CD4-positive, alpha-beta T cell treated with Interleukin-1 beta for 1 hour (primary cell): Measurements from ENCODE around the gene PHACTR3.

Experiments
- DNase-seq, 2 donors: peaks; one replicate each; pipeline ENCODE4 v3.0.0-alpha.2; 2020 to 2022

The PHACTR3 gene

DNA sequence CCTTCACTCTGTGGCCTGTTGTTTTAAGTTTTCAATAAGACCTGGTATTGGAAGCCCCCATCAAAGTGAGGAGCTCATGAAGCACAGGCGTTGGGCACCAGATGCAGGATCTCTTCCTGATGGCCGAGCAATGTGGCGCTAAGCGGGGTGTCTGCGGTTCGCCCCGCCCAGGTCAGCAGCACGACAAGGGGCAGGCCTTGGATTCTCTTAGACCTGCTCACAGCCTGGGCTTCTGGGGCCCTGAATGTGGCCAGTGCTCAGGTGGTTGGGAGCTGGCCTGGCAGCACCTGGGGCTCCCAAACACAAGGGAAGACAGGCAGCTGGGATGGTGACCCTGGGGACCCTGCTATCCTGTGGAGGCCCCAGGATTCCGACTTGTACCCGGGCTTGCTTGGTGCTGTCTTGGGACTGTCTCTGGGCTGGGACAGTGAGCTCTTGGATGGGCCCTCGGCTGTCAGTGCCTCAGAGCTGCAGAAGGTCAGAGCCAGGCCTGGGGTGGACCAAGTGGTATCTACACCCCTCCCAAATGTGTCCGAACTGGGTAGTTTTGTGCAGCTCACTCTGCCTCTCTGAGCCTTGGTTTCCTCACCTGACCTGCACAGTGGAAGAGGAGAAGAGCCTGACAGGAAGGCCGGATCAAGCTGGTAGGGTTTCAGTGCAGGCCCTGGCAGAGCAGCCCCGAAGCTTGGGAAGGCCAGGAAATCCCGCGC, 69.1 kb downstream of the PHACTR3 start:
- DNase-seq, result no peak

DNA sequence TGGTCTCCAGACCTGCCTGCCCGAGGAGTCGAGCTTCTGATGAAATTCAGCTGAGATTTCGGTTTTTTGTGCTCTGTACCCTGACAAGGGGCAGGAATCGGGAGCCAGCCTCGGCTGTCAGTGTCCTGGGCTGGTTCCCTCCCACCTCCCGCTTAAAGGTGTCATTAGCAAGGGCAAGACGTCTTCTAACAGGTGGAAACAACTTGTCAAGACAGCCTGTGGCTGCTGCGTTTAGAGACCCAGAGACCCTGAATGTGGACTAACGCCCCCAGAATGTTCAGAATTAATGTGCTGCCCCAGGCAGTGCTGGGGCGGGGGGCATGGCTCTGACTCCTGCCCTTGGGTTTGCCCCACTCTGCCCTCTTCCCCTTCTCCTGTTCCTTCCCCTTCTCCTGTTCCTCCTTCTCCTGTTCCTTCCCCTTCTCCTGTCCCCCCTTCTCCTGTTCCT, 69.7 kb downstream of the PHACTR3 start:
- no peak for DNase-seq

DNA sequence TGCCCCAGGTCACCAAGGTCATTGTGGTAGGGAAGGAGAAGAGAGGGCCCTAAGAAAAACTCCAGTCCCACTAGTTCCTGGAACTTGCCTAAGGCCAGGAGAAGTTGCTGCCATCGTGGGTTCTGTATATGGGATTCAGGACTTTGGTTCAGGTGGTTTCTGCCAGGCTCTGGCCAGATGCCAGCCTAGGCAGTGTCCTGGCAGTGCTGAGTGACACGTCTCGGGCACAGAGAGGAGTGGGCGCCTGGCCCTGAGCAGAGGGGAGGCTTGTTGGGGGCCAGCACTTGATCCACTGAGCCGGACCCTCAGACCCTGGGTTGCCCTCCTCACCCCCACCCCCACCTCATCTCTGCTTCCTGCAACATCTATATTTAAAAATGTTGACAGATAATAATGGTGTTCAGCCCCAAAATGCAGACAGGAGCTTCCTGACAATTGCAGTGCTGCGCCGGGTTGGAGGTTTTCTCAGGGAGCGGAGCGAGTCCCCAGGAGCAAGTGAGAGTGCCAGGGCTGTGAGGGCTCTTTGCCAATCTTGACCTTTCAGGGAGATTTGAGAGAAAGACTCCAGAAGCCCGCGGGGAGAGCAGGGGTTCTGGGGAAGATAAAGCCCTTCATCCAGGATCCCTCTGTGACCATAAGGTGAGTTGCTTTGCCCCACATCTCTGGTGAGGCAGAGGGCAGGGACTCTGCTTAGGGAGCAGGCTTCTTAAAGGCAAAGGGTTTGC, 71.9 kb downstream of the PHACTR3 start:
- no peak for DNase-seq

DNA sequence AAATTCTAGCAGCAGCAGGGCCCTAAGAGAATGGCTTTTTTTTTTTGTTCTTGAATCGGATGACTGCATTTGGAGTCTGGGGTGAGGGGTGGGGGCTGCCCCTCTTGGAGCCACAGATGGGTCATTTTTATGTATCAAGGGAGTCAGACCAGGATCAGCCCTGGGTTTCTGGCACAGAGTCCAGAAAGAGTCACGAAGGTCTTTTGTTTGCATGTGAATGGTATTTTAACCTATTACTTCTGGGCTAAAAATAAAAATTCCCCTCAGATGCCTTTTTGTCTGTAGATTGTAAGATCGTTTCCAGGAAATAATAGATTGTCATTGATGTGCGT, 72.5 kb downstream of the PHACTR3 start:
- DNase-seq, result no peak

DNA sequence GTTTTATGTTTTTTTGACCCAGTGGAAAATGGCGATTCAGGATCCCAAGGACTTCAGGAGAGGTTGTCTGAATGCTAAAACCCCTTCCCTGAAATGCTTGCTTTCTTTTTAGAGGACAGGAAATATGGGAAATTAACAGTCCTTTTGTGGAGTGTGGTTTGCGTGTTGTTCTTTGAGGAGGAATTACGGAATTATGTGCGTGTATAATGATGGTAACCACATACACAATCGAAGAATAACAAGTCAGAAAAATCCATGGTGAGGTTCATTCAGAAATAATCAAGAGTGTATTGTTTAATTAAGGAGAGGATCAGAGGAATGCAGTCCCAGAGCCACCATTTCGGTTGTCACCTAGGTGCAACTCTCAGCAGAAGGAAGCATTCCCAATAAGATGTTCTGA, 73.2 kb downstream of the PHACTR3 start:
- no peak for DNase-seq

DNA sequence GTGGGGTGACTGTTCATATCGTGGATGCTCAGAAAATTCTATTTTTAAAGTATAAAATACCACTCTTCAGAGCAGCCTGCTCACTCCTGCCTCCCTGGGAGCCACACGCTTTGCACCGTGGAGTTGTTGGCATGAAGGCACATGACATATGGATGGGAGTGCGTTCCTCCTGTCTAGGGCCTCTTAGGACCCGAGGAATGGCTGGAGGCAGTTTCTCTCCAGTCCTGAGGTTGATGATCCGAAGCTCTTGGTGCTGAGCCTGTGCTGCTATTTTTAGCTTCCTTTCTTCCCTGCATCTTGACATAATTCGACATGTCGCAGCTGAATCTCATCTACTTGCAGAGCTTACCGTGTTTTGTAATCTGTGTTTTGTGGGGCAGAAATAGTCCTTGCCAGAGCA, 73.9 kb downstream of the PHACTR3 start:
- DNase-seq, result no peak

DNA sequence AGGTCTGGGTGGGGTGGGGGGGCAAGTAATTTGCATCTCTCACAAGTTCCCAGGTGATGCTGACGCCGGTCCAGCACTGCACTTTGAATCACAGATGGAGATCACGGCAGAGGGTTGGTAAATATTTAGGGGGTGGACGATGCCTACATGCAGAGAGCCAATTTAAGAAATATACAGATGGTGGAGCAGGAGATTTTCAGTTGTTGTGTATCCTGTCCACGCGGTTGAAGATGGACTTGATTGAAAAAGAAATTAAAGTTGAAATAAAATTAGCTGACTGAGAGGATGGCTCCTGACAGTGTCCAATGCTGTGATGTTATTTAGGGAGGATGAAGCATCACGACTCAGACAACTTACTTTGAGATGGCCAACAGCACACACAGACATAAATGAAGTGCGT, 74.6 kb downstream of the PHACTR3 start:
- DNase-seq, result no peak

DNA sequence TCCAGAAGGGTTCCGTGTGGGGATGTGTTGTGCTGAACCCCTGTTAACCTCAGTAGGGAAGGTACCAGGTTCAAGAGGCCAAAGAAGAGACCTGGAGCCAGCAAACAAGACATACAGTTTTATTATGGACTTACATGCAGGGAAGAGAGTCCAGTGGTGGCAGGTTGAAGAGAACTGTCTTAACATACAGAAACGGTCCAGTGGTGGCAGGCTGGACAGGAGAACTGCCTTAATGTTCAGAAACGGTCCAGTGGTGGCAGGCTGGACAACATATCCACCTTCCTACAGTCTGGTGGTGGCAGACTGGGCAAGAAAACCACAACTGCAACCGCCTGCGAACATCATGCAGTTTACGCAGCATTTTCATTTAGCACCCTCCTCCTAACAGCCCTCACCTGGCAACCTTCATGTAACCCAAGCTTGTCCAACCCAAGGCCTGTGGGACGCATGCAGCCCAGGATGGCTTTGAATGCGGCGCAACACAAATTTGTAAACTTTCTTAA, 75.9 kb downstream of the PHACTR3 start:
- DNase-seq, result no peak

DNA sequence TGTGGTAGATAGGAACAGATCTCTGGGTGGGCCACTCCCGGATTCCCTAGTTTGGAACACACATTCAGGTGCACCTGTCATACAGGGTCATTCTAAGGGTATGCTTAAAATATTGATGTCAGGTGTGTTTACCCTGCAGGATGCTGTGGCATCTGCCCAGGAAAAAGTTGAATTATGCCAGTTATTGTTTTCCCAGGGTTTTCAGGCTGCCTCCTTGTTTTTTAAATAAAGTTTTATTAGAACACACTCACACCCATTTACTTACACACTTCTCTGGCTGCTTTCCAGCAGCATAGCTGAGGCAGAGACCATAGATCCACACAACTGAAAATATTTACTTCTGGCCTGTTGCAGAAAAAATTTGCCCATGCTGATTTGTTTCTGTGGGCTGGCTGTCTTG, 76.5 kb downstream of the PHACTR3 start:
- DNase-seq, result no peak

DNA sequence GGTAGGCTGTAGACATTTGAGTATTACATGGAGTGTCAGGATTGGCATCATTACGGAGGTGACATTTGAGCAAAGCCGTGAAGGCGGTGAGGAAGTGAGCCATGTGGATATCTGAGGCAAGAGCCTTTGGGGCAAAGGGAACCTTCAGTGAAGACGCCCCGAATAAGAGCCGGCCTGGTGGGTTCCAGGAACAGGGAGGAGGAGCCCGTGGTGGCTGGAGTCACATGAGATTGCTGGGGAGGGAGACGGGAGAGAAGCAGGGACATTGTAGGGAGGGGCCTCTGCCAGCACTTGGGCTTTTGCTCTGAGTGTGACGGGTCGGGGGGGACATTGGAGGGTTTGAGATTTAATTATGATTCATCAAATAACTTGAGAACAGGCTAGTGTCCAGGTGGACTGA, 78.3 kb downstream of the PHACTR3 start:
- DNase-seq, result no peak

DNA sequence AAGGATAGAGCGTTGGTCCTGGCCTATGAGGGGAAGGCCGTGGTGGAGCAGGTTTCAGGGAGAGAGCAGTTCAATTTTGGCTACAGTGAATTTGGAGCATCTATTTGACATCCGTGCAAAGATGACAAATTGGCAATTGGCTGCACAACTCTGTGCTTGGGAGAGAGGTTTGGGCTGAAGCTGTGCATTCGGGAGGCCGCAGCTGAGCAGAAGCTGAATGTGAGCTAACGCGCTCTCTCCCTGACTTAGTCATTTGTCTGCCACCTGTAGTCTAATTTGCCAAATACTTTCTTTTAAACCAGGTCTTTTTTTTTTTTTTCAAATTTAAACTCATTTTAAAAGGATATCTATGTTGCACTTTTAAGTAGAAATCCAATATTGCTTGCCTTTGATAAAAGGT, 78.8 kb downstream of the PHACTR3 start:
- DNase-seq, result no peak

DNA sequence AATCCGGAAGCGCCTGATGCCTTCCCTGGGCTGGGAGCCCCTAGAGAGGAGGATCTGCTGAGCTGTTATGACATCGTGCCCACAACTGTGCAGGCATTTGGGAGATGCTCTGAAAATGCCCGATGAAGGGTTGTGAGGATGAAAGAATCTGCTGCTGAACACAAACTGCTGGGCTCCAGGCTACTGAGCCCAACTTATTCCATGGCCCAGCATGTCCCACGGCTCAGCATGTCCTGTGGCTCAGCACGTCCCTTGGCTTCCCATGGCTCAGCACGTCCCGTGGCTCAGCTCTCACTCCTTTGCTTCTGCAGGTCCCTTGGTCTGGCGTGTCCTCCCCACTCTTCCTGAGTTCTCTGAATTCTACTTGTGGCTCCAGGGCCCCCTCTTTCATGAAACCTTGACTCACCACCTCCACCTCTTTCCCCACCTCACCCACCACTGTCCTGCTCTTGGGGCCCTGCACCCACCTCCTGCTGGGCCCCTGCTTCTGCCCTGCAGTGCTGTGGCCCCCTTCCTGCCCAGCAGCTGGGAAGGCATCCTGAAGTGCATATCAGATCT, 80.4 kb downstream of the PHACTR3 start:
- DNase-seq, result no peak

DNA sequence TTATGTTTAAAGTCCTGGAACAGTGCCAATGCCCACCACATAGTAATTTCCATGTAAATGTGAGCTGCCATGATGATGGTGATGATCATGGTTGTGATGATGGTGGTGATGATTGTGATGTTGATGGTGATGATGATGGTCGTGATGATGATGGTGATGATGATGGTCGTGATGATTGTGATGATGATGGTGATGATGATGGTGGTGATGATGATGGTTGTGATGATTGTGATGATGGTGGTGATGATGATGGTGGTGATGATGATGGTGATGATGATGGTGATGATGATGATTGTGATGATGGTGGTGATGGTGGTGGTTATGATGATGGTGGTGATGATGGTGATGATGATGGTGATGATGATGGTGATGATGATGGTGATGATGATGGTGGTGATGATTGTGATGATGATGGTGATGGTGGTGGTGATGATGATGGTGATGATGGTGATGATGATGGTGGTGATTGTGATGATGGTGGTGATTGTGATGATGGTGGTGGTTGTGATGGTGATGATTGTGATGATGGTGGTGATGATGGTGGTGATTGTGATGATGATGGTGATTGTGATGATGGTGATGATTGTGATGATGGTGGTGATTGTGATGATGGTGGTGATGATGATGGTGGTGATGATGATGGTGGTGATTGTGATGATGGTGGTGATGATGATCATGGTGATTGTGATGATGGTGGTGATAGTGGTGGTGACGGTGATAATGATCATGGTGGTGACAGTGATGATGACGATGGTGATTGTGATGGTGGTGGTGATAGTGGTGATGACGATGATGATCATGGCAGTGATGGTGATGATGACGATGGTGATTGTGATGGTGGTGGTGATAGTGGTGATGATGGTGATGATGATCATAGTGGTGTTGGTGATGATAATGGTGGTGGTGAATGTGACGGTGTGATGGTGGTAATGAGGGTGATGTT, 82.3 kb downstream of the PHACTR3 start:
- DNase-seq, result no peak

DNA sequence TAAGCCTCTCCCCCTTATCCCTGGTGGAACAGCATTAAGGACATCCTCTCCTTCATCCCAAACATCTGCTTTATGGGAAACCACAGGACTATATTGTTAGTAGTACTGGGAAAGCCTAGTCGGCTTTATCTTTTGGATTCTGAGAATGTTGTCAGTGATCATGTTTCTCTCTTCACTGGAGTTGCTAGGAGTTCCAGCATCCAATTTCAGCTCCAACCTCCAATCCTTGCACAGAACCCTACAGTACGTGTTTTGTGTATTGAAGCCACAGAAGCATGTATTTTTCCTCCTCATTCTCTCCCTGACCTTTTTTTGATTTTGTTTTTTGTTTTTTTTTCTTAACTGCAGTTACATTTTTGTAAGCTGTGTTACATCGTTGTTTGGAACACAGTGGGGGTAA, 84.0 kb downstream of the PHACTR3 start:
- DNase-seq, result no peak

DNA sequence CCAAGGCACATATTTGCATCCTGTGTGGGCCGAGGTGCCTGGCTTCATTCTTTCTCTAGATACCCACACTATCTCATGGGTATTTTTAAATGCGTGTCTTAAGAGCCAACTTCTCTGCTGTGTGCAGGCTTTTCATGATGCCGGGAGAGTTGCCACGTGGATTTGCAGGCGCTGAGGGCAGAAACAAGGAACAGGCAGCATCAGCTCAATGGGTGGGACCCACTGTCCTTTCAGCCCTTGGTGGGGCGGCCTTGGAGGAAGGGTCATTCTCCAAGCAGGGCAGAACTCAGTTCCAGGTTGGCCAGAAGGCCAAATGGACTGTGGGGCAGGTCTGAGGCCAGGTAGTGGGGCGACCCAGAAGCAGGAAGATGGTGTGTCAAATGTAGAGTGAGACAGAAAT, 84.7 kb downstream of the PHACTR3 start:
- no peak for DNase-seq

DNA sequence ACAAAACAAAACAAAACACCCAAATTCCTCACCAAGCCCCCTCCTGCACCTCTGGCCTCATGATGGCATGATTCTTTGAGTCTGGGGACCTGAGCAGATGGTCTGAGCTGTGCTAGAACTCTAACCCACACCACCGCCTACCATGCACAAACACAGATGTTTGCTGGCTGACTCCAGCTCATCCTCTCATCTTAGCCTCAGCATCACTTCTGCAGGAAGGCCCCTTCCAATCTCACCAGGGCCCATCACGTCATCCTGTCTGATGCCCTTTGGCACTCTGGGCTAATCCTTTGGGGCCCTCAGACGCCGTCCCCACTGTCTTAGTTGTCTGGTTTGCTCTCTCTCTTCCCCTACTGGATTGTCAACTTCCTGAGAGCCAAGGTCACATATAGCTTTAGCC, 85.8 kb downstream of the PHACTR3 start:
- DNase-seq, result no peak

DNA sequence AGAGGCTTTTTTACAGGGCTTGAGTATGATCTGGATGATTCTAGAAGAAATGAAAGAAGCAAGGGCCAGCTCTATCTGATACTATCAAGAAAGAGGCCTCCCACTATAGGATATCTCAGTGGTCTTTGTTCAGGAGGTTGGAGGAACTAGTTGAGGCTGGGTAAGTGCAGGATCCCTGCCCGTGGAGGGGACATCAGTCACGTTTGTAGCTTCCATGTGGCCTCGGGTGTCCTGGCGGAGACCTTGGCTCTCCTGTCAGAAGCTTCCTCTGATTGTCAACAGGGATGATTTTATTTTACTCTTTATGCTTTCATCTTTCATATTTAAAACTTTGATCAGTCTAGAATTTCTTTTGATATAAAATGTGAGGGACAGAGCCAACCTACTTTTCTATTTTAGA, 86.6 kb downstream of the PHACTR3 start:
- no peak for DNase-seq

DNA sequence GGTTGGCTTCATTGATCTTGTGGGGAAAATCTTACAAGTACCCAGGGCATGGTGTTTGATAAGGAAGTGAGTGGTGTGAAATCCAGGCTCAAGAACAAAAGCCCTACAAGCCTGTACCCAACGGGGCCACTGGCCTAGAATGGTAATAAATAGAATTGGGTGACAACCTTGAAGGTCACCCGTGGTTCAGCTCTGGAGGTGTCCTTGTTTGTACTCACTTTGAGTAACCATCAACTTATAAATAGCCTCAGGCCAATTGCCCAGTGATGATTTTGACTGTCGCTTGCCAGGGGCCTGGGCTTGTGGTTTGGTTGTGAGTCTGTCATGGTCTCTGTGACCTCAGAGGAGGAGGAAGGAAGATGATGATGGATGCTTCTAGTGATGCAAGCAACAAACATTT, 87.8 kb downstream of the PHACTR3 start:
- DNase-seq, result no peak

DNA sequence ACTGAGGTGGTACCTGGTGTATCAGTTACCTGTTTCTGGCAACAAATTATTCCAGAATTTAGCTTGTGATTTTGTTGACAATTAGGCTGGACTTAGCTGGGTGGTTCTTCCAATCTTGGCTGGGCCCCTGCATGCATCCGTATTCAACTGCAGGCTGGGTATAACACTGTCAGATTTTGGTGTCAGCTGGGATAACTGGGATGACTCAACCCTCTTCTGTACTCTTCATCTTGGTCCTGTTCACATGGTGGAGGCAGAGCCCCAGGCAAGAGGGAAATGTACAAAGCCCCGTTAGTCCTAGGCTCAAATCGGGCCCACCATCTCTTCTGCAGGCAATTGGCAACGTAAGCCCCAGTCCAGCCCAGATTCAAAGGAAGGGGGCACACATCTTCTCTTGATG, 89.2 kb downstream of the PHACTR3 start:
- DNase-seq, result no peak

DNA sequence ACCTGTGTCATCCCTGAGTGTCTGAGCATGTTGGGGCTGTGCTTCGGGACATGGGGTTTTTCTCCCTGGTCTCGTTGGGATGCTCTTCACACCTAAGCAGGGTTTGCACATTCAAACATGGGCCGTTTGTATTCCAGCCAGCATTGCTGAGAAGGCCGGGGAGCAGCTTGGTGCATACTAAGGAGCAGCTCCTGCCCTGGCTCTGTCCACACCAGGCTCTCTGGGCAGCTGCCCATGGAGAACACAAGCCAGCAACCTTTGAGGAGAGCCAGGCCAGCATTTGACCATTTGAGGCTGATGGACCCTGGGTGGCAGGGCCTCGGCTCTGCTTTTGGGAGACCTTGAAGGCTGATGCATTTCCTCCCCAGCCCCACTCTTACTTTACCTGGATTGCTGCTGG, 92.1 kb downstream of the PHACTR3 start:
- no peak for DNase-seq

DNA sequence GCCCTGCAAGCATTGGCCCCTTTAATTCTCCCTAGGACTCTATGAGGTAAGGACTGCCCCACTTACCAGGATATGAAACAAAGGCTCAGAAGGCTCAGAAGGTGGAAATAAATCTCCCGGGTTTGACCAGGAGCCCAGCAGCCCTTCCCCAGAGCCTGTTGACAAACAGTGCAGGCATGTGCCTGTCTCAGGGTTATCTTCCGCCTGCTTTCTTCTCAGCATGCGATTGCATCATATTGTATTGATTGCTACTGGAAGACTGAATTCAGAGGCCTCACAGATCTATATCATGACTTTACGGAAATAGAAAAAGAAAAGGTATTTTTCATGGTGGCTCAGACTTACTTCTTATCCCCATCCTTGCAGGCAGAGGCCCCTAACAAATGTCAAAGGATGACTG, 92.7 kb downstream of the PHACTR3 start:
- no peak for DNase-seq

DNA sequence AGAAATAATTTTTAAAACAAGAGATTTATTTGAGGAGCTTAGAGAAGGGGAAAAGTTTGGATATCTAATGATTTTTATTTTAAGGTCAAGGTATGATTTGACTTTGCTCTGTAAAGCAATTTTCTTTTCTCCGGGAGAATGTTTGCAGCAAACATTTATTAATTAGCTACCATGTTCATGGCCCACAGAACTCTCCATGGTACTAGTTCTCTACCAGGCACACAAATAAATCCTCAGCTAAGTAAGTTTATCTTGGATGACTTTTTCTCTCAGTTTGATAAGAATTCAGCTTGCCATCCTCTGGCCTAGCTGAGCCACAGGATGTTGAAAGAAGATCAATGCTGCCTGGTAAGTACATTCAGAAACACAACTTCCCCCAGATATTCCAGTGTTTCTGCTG, 94.3 kb downstream of the PHACTR3 start:
- no peak for DNase-seq

DNA sequence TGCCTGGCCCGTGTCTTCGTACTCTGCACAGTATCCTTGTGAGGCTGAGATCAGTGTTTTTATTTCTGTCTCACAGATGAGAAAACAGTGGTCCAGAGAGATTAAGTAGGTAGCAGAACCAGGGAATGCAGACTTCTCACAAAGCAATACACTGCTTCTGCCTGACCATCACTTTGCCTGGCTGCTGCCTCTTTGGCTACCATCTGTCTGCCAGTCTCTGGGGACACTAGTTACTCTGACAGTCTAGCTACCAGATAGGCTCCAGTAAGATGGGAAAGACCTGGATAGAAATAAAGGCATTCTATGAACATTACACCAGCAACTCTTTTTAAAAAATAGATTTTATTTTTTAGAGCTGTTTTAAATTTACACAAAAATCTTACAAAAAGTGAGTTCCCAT, 96.9 kb downstream of the PHACTR3 start:
- no peak for DNase-seq
